GM13977 (cell line): ENCODE results near the gene ZNF292.

Experiments
- DNase-seq: peaks from one replicate; pipeline ENCODE4 v3.0.0; 2012; ENCODE audit warnings: low spot score
- in situ Hi-C: fragments of 300-500 bp; cut with MboI; formaldehyde crosslinking; loops from one replicate; pipeline ENCODE4 v1.12.0; 2022; ENCODE audit warnings: low sequenced_read_pairs, low pct_unique_long_range_greater_than_20kb, mixed read lengths, inconsistent platforms; ENCODE audit not compliant: unreplicated experiment
- TF ChIP-seq, protein P1 (sequence below): IDR thresholded peaks from 2 replicates; pipeline ENCODE4 v1.5.1; 2012; ENCODE audit warnings: mild to moderate bottlenecking, control low read depth; ENCODE audit not compliant: insufficient read depth; ENCODE audit errors: extremely low read depth, missing control alignments

ZNF292 gene

GRCh38 chr6:87174078-87174579, 18.8 kb downstream of the ZNF292 start:
- in situ Hi-C loops, result no loop called here
- TF ChIP-seq, protein P1, sequence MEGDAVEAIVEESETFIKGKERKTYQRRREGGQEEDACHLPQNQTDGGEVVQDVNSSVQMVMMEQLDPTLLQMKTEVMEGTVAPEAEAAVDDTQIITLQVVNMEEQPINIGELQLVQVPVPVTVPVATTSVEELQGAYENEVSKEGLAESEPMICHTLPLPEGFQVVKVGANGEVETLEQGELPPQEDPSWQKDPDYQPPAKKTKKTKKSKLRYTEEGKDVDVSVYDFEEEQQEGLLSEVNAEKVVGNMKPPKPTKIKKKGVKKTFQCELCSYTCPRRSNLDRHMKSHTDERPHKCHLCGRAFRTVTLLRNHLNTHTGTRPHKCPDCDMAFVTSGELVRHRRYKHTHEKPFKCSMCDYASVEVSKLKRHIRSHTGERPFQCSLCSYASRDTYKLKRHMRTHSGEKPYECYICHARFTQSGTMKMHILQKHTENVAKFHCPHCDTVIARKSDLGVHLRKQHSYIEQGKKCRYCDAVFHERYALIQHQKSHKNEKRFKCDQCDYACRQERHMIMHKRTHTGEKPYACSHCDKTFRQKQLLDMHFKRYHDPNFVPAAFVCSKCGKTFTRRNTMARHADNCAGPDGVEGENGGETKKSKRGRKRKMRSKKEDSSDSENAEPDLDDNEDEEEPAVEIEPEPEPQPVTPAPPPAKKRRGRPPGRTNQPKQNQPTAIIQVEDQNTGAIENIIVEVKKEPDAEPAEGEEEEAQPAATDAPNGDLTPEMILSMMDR, result no peak
- DNase-seq, result no peak

- in situ Hi-C loops, result no loop called here
- TF ChIP-seq, protein P1, result no peak
- DNase-seq, result no peak
Measured at GRCh38 chr6:87176493-87176892, 21.1 kb downstream of the ZNF292 start.

DNA sequence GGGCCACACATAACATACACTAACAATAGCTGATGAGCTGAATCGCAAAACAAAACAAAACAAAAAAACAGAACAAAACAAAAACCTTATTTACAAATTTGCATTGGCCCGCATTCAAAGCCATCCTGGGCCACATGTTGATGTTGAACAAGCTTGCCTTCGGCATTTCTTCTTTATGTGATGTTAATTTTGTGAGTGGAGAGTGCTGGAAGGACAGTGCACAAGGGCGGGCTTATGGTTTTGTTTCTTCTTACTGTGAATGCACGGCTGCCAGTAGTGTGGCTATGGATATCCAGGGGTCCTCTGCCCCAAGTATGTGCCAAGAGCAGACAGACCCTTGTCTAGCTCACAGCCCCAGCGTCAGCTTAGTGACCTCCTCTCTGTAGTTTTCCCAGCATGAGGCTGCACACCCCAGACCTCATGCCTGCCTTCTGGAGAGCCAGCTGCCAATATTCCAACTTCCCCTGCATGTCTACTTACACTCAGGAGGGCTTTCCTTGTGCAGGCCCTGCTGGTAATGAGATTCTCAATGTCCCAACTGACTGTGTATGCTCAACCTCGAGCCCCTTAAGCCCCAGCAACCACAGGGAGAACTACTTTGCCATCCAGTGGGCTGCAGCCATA, 24.9 kb downstream of the ZNF292 start:
- DNase-seq, result no peak
- in situ Hi-C loops, result no loop called here
- TF ChIP-seq, protein P1, result no peak

DNA sequence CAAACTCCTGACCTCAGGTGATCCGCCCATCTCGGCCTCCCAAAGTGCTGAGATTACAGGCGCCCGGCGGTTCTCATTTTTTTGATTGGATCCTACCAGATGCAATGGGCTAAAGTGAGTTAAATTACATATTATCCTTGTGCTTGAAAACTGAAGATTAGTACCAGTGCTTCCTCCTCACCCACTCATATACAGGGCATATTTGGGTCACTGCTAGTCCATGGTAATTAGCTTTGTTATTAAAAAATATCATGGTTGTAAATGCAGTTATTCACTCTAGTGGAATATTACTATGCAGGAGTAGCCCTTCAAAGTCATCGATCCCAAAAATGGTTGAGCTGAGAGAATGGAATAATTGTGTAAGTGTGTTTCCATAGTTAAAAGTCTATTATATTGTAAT, 26.5 kb downstream of the ZNF292 start:
- in situ Hi-C loops, result no loop called here
- TF ChIP-seq, protein P1, result no peak
- no peak for DNase-seq

- in situ Hi-C loops, result no loop called here
- TF ChIP-seq, protein P1, result no peak
- peak; percentile 44 for DNase-seq
Measured at GRCh38 chr6:87182321-87182720, 27.0 kb downstream of the ZNF292 start.

DNA sequence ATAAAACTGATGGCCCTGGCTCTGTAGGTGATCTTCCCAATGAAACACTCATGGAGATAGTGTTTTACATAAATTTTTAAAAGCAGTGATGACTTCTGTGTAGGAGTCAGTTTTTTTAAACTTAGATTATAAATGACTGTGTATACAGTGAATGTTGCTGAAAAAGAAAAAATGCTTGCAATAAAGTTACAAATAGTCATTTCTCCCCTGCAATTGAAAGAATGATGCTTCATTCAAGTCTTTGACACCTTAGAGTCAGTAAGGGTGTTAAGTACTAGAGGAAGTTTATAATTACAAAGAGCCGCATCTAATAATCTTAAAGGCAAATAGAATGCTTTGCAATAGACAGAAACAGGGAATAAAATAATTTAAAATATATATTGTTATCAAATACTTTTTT, 27.6 kb downstream of the ZNF292 start:
- TF ChIP-seq, protein P1, result no peak
- in situ Hi-C loops, result no loop called here
- DNase-seq, result no peak
